GM21825 (cell line): ENCODE data around the gene MYL6.

Experiments
- ATAC-seq: cut with Tn5 transposase; IDR thresholded peaks from one replicate; pipeline ENCODE4 v1.9.1; 2021; ENCODE audit warnings: mild to moderate bottlenecking, moderate library complexity; ENCODE audit not compliant: unreplicated experiment

Gene MYL6

GRCh38 chr12:56129206-56129941 is 28.8 kb upstream of the MYL6 start:
- ATAC-seq: no peak

- no peak for ATAC-seq
Observed at GRCh38 chr12:56129942-56130495, 28.1 kb upstream of the MYL6 start.

- no peak for ATAC-seq
Observed at GRCh38 chr12:56130876-56131275, 27.3 kb upstream of the MYL6 start.

DNA sequence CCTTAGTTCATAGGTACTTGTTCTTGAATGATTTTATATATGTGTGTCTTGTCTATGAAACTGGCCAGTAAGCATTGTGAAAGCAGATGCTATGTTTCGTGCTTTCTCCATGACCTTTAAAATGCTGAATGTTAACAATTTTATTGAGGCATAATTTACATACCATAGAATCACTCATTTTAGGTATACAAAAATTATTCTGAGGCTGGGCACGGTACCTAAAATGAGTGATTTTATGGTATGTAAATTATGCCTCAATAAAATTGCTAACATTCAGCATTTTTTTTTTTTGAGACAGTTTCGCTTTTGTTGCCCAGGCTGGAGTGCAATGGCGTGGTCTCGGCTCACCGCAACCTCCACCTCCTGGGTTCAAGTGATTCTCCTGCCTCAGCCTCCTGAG is 23.3 kb upstream of the MYL6 start:
- no peak for ATAC-seq

GRCh38 chr12:56137853-56138571 is 20.1 kb upstream of the MYL6 start:
- ATAC-seq: no peak

DNA sequence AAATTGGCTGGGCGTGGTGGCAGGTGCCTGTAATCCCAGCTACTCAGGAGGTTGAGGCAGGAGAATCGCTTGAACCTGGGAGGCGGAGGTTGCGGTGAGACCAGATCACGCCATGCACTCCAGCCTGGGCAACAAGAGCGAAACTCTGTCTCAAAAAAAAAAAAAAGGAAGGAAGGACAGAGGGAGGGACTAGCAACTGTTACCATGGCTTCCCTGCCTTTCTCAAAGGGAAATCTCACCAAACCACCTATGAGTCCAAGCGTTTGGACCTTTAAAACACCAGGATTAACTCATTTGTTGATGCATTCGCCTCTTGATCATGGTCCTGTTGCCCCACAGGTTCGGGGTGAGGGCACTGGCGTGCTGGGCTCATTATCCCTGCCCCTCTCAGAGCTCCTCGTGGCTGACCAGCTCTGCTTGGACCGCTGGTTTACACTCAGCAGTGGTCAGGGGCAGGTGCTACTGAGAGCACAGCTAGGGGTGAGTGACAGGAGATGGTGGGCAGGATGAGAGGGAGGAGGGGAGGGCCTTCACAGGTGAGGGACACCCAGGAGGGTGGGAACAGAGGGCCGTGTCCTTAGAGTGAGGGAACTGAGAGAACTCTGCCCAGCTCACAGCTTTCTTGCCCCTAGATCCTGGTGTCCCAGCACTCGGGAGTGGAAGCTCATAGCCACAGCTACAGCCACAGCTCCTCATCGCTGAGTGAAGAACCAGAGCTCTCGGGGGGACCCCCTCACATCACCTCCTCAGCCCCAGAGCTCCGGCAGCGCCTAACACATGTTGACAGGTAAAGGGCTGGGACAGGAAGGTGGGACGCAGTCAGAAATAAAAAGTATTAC is 16.0 kb upstream of the MYL6 start:
- no peak for ATAC-seq

GRCh38 chr12:56143217-56143616 is 14.9 kb upstream of the MYL6 start:
- ATAC-seq: no peak

- no peak for ATAC-seq
Observed at GRCh38 chr12:56143870-56144269, 14.3 kb upstream of the MYL6 start.

GRCh38 chr12:56145217-56145616 is 12.9 kb upstream of the MYL6 start:
- no peak for ATAC-seq

- ATAC-seq: no peak
Observed at GRCh38 chr12:56146492-56147460, 11.4 kb upstream of the MYL6 start.

DNA sequence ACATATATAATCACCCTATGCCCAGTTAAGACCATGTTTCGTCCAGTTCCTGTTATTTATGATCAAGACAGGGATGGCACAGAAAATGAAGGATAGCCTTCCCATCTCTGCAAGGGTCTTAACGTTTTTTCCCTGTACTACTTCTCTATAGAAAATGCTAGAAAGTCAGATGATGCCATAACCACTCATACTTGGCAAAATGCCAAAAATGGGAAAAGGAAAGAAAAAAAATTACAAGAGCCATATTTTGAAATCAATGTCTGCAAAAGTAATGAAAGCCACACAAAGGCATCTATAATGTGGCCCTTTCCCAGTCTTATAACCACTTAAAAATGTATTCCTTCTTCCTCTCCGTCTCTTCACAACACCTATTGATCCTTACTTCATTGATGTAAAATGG is 7.6 kb upstream of the MYL6 start:
- ATAC-seq: no peak

GRCh38 chr12:56151672-56152131 is 6.5 kb upstream of the MYL6 start:
- ATAC-seq: peak; percentile 37

- peak; percentile 84 for ATAC-seq
Observed at GRCh38 chr12:56152132-56152755, 5.9 kb upstream of the MYL6 start, which contains the start of gene MYL6B. Gene MYL6B (plus strand): TSS chr12:56152587. CDS start chr12:56153919, 1,332 bp downstream.

DNA sequence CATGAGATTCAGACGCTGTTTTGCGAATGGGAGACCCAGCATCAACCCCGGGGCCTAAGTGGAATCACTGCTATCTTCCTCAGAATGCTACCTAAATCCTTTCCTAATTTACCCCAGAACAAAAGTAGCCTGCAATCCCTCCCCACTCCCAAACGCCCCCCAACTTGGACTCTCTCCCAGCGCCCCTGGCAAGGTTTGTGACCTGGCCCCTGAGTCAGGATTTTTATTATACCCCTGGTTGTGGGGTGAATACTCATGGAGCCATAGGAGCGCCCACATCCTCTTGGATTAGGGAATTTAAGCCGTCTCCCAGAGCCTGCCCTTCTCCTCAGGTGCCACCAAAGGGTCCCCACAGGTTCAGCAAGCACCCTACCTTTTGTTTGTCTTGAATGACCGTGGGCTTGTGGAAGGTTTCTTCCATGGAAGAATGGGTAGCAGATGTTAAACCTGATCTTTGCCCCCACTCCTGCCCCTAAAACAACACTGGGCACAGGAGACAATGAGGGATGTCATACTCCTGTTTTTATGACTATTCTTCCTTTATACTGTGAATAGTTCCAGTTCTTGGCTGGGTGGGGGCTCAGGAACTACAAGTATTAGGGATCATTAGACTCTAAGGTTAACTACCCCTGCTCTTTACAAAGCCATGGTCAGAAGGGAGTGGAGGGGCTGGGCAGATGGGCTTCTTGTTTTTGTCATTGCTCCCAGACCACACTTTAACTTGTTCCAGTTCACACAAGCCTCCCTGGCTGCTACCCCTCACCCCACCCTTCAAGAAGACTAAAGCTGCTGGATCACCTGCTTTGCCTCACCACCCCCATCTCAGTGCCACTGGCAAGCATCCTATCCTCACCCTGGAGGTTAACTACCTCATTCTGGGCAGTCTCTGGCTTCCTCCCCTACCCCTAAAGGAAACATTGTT is 5.1 kb upstream of the MYL6 start:
- no peak for ATAC-seq

DNA sequence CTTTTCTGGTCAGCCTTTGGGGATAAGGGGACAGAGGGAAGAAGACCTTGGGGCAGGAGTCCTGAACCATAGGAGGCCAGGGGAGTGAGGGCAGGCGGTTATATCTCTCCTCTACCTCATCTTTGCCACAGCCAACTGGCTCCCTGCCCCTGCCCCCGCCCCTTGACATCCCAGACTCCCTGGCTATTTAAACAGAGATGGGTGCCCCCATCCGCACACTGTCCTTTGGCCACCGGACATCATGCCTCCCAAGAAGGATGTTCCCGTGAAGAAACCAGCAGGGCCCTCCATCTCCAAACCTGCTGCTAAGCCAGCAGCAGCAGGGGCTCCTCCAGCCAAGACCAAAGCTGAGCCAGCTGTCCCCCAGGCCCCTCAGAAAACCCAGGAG is 4.5 kb upstream of the MYL6 start:
- no peak for ATAC-seq

DNA sequence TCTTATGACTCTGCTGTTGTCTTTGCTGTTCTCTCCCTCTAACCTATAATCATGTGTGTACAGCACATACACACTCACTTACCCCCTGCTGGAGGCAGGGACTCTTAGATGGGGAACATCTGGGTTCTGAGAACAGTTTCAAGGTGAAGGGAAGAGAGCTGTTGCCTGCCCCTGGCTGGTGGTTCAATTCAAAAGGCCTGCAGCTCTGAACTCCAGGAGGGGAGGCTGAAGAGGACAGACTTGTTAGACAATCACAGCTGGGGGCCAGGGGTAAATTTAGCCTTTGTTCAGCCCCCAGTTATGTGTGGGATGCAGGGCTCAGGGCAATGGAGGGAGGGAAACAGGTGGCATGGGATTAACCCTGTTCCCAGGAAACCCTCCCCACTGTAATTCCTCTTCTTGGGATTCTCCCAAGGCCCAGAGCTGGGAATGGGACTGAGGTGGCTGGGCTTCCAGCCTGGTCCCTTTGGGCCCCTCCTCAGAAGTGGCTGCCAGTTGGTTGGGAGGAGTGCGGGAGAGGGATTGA is 3.9 kb upstream of the MYL6 start:
- no peak for ATAC-seq

DNA sequence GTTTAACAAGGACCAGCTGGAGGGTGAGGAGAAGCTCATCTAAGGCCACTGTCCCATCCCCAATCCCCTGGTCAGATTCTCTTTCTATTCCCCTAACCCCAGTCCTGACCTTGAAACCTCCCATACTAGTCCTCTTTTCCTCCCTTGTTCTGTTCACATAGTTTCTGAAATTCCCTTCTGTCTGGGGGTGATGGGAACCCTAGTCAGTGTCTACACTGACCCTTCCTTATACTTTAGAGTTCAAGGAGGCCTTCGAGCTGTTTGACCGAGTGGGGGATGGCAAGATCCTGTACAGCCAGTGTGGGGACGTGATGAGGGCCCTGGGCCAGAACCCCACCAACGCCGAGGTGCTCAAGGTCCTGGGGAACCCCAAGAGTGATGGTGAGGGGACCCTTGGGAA is 3.3 kb upstream of the MYL6 start:
- ATAC-seq: no peak

DNA sequence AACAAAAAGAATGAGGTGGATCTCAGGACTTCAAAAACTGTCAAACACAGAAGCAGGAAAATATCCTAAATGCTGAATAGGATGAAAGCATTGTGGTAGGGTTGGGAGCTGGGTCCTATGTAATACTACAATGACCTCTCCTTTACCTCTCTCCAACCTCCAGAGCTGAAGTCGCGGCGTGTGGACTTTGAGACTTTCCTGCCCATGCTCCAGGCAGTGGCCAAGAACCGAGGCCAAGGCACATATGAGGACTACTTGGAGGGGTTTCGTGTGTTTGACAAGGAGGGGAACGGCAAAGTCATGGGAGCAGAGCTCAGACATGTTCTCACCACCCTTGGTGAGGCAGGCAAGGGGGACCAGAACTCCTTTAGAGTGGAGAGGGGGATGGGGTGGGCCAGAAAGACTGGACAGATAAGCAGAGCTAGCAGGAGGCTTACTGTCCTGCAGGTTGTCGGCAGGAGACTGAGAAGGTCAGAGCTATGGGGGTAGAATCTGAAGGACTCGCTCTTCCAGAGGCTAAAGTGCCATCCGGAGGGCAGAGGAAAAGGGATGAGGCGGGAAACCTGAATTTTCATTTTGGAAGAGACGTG is 2.8 kb upstream of the MYL6 start:
- ATAC-seq: no peak
